ENCODE results near the gene GSTK1.

GRCh38 chr7:143217806-143218205 is 45.4 kb upstream of the GSTK1 start:
- TF ChIP-seq CTCF (IDR thresholded peaks at IDR 0.05) (no peak), POLR2AphosphoS5 (IDR thresholded peaks at IDR 0.05) (no peak), POLR2A (IDR thresholded peaks at IDR 0.05) (no peak)

Measured in stomach (tissue), 4 donors.